K562 (cell line): ENCODE results near the gene TCF12. TPM values are rescaled to one million over a fixed set of nuclear protein-coding genes. Genes with fewer than 3 reads are reported as not detected.

Experiments used
- ATAC-seq: fragments of 200-7000 bp; cut with Tn5 transposase; 3 replicates; pipeline ENCODE4 v1.9.1; 2020; ENCODE audit warnings: moderate library complexity
- BruUV-seq: library from RNA; stranded (reverse); fragments of 400-500 nt; replicated peaks from 2 replicates; lab custom pipeline; 2021; lab: Mats Ljungman, UMichigan
- CTCF ChIA-PET: fragments of 300-600 bp; formaldehyde crosslinking; extraction: SDS; loops from one replicate; lab custom pipeline; 2021; ENCODE audit warnings: low intra/inter-chr PET ratio; lab: Yijun Ruan, JAX
- POLR2A ChIA-PET: fragments of 300-600, 350-650 bp; sonication (Branson Sonifier 250); formaldehyde crosslinking; extraction: SDS; loops from one replicate; lab custom pipeline; 2021; ENCODE audit warnings: antibody characterized with exemption, inconsistent platforms; lab: Yijun Ruan, JAX
- DNase-seq, 4 experiments: peaks; one replicate each; pipeline versions ENCODE4 v3.0.0 to v3.0.0-alpha.2; 2011 to 2018; ENCODE audit warnings: low spot score in 3 of 4, mixed read lengths in 3 of 4; ENCODE audit errors: extremely low read depth in 1 of 4
- FAIRE-seq: peaks from 2 replicates; lab custom pipeline; 2011; peaks lifted over from hg19 to GRCh38; lab: Jason Lieb, UNC
- H2AFZ ChIP-seq: 2 replicates; pipeline ENCODE4 v1.6.0; 2011; ENCODE audit warnings: low read depth, low read length, control low read depth, inconsistent platforms
- H3K27ac ChIP-seq: fragments of 200-600 bp; 3 replicates; pipeline ENCODE4 v1.8.0; 2011; ENCODE audit warnings: low read depth, mild to moderate bottlenecking, control low read depth, inconsistent platforms, low read length, moderate library complexity, mixed read lengths; ENCODE audit errors: extremely low read depth
- H3K27me3 ChIP-seq, 2 experiments: fragments of 300-600 bp in 1 of 2; 2 replicates in 1 of 2; 3 replicates in 1 of 2; pipeline versions ENCODE4 v1.6.0 to v1.8.0; 2011; ENCODE audit warnings: inconsistent platforms in 2 of 2, low read length in 2 of 2, mild to moderate bottlenecking in 1 of 2, mixed read lengths in 1 of 2, moderate library complexity in 1 of 2; ENCODE audit not compliant: control insufficient read depth in 2 of 2, insufficient read depth in 2 of 2
- H3K36me3 ChIP-seq: fragments of 300-600 bp; 3 replicates; pipeline ENCODE4 v1.8.0; 2011; ENCODE audit warnings: mild to moderate bottlenecking, low read length, inconsistent platforms; ENCODE audit not compliant: control insufficient read depth, insufficient read depth
- H3K4me1 ChIP-seq, 2 experiments: fragments of 200-600 bp in 1 of 2; replicated peaks in 1 of 2; 2 replicates in 1 of 2; 3 replicates in 1 of 2; pipeline versions ENCODE4 v1.5.1 to v1.8.0; 2011; ENCODE audit warnings: inconsistent platforms in 2 of 2, low read length in 2 of 2, mild to moderate bottlenecking in 1 of 2, mixed read lengths in 1 of 2, moderate library complexity in 1 of 2; ENCODE audit not compliant: control insufficient read depth in 2 of 2, insufficient read depth in 2 of 2
- H3K4me2 ChIP-seq: 2 replicates; pipeline ENCODE4 v1.6.1; 2011; ENCODE audit warnings: low read length, control low read depth, inconsistent platforms, mixed read lengths; ENCODE audit not compliant: insufficient read depth
- H3K4me3 ChIP-seq: fragments of 200-600 bp; sonication (generic), shearing (Covaris generic); 2 replicates; pipeline ENCODE4 v1.5.1; 2016; ENCODE audit warnings: control low read depth, inconsistent platforms
- H3K79me2 ChIP-seq: fragments of 200-600 bp; 3 replicates; pipeline ENCODE4 v1.8.0; 2011; ENCODE audit warnings: low read length, inconsistent platforms; ENCODE audit not compliant: control insufficient read depth, insufficient read depth
- H3K9ac ChIP-seq, 2 experiments: 2 replicates each; pipeline versions ENCODE4 v1.6.0 to v1.6.1; 2011; ENCODE audit warnings: low read depth in 2 of 2, low read length in 2 of 2, control low read depth in 1 of 2, inconsistent platforms in 1 of 2, mild to moderate bottlenecking in 1 of 2, mixed read lengths in 1 of 2; ENCODE audit not compliant: insufficient read depth in 1 of 2
- H3K9me1 ChIP-seq: one replicate; pipeline ENCODE4 v1.6.0; 2011; ENCODE audit warnings: inconsistent platforms, mild to moderate bottlenecking, low read length, moderate library complexity; ENCODE audit not compliant: control insufficient read depth, insufficient read depth
- H3K9me3 ChIP-seq: replicated peaks from 2 replicates; pipeline ENCODE4 v1.5.1; 2011; ENCODE audit warnings: low read depth, low read length, inconsistent platforms; ENCODE audit not compliant: control insufficient read depth, insufficient read depth
- H4K20me1 ChIP-seq: replicated peaks from 2 replicates; pipeline ENCODE4 v1.6.1; 2011; ENCODE audit warnings: low read length, inconsistent platforms, mixed read lengths; ENCODE audit not compliant: control insufficient read depth, insufficient read depth
- ARID1B ChIP-seq: fragments of 450-650 bp; IDR thresholded peaks from 2 replicates; pipeline ENCODE4 v1.6.1; 2016; ENCODE audit warnings: antibody characterized with exemption, mild to moderate bottlenecking, inconsistent platforms
- ARNT ChIP-seq, 2 experiments: fragments of 450-650 bp; IDR thresholded peaks; 2 replicates each; pipeline ENCODE4 v1.6.1; 2016; ENCODE audit warnings: mild to moderate bottlenecking in 1 of 2
- CEBPZ ChIP-seq: fragments of 150-350 bp; IDR thresholded peaks from 2 replicates; pipeline ENCODE4 v1.6.1; 2014; ENCODE audit warnings: low read depth, mild to moderate bottlenecking, low read length, borderline replicate concordance
- JUNB ChIP-seq: fragments of 450-650 bp; formaldehyde crosslinking; conservative IDR thresholded peaks from 2 replicates; pipeline ENCODE4 v1.4.0; 2020; ENCODE audit warnings: mild to moderate bottlenecking
- MECOM ChIP-seq: fragments of 250-450 bp; sonication (Bioruptor Pico); IDR thresholded peaks from 2 replicates; pipeline ENCODE4 v1.8.0; 2022; ENCODE audit warnings: inconsistent platforms
- MEIS2 ChIP-seq: fragments of 450-650 bp; IDR thresholded peaks from 2 replicates; pipeline ENCODE4 v1.6.1; 2014; ENCODE audit warnings: mild to moderate bottlenecking; ENCODE audit not compliant: partially characterized antibody
- NR2C2 ChIP-seq, 2 experiments: fragments of 200-800 bp in 1 of 2; sonication (Bioruptor generic) in 1 of 2; sonication (generic) in 1 of 2; formaldehyde crosslinking in 1 of 2; IDR thresholded peaks; 2 replicates each; pipeline versions ENCODE4 v1.6.1 to v1.8.0; 2016 to 2022; ENCODE audit warnings: mild to moderate bottlenecking in 1 of 2, missing compliant biosample characterization in 1 of 2, missing genetic modification characterization in 1 of 2, missing genetic modification reagents in 1 of 2
- STAT5B ChIP-seq: fragments of 250-450 bp; sonication (Bioruptor Pico); IDR thresholded peaks from 2 replicates; pipeline ENCODE4 v1.8.0; 2021; ENCODE audit warnings: mild to moderate bottlenecking, inconsistent platforms
- TOE1 ChIP-seq, 2 experiments: fragments of 450-650 bp in 1 of 2; sonication (generic) in 1 of 2; formaldehyde crosslinking in 1 of 2; IDR thresholded peaks; 2 replicates each; pipeline versions ENCODE4 v1.7.1 to v1.8.0; 2016 to 2022; ENCODE audit warnings: borderline replicate concordance in 2 of 2, mild to moderate bottlenecking in 2 of 2, antibody characterized with exemption in 1 of 2, inconsistent platforms in 1 of 2, low read depth in 1 of 2, missing genetic modification reagents in 1 of 2, moderate library complexity in 1 of 2
- TRIM28 ChIP-seq: fragments of 450-650 bp; IDR thresholded peaks from 2 replicates; pipeline ENCODE4 v1.6.1; 2017
- ZBTB11 ChIP-seq, 3 experiments: fragments of 200-800 bp in 1 of 3; fragments of 250-450 bp in 1 of 3; fragments of 450-650 bp in 1 of 3; sonication (Bioruptor Pico) in 1 of 3; sonication (Bioruptor generic) in 1 of 3; formaldehyde crosslinking in 1 of 3; IDR thresholded peaks; 2 replicates each; pipeline versions ENCODE4 v1.6.1 to v1.8.0; 2016 to 2022; ENCODE audit warnings: mild to moderate bottlenecking in 2 of 3, missing genetic modification characterization in 2 of 3, missing compliant biosample characterization in 1 of 3, moderate library complexity in 1 of 3
- ZKSCAN3 ChIP-seq: fragments of 250-450 bp; sonication (Bioruptor Pico); IDR thresholded peaks from 2 replicates; pipeline ENCODE4 v1.4.0; 2020
- ZNF24 ChIP-seq: fragments of 450-650 bp; IDR thresholded peaks from 2 replicates; pipeline ENCODE4 v1.6.1; 2016
- ZNF41 ChIP-seq: fragments of 250-450 bp; sonication (Bioruptor Pico); conservative IDR thresholded peaks from 2 replicates; pipeline ENCODE4 v1.4.0; 2020; ENCODE audit warnings: mild to moderate bottlenecking
- WGBS: fragments of 100-300 bp; shearing (Covaris generic); methylation state at CpG from one replicate; pipeline ENCODE4 v1.1.6; 2016; ENCODE audit warnings: low coverage, mixed read lengths; ENCODE audit not compliant: insufficient coverage; ENCODE audit errors: missing lambda C conversion rate; 5-methylcytosine and 5-hydroxymethylcytosine counted together
- in situ Hi-C: fragments of 300-500 bp; cut with MboI; formaldehyde crosslinking; loops from 4 replicates; pipeline ENCODE4 v1.15.0; 2018; ENCODE audit warnings: inconsistent platforms, mixed read lengths
- intact Hi-C: fragments of 100-400 bp; cut with micrococcal nuclease; formaldehyde crosslinking; loops from 2 replicates; pipeline ENCODE4 v1.14.2; 2022
- polyA plus RNA-seq, 8 experiments: library from polyadenylated mRNA; depleted of rRNA in 4 of 8; stranded (reverse) in 5 of 8; unstranded in 3 of 8; fragments of >200 nt; fragmentation: Nextera tagmentation in 2 of 8; fragmentation: Illumina TruSeq in 1 of 8; extraction: Ambion mirVana in 2 of 8; extraction: Trizol in 1 of 8; gene quantifications; 2 replicates each; pipeline versions ENCODE4 v1.2.1 to v1.2.3, GENCODE V29; 2011 to 2014; ENCODE audit warnings: inconsistent platforms in 1 of 8, missing spikeins in 1 of 8
- total RNA-seq, 7 experiments: library from RNA; depleted of rRNA in 6 of 7; stranded (reverse); fragments of >200 nt in 6 of 7; fragmentation: Illumina TruSeq in 2 of 7; extraction: Trizol in 2 of 7; gene quantifications; 2 replicates each; pipeline versions ENCODE4 v1.2.1 to v1.2.3, GENCODE V29; 2011 to 2021; ENCODE audit warnings: low replicate concordance in 1 of 7

Gene TCF12
- total and polyA plus RNA-seq, 9 of the 15 experiments (the other 6 are each of a cell fraction or from before 2014, with no cell fraction given), result 10.5 to 132 (median 52.9) TPM

GRCh38 chr15:56980473-56980872 lies 62.0 kb downstream of the TCF12 start:
- 36% methylated on average over 3 of the region's 3 CpGs for WGBS
- Histone ChIP-seq H4K20me1 (no peaks in the 10 kb centered on the region), H3K9me3 (no peaks in the 10 kb centered on the region), H3K9ac (no peak overlapping the region), H3K27ac (peak overlapping the region; percentile 18; the same call in 1 of the 3 replicates), H3K36me3 (0 out of 3 replicates have a peak, but pooled peaks cover 2% of the 10 kb centered on the region), H3K4me2 (0 out of 2 replicates have a peak overlapping the region, but pooled peaks have one; percentile 14), H3K79me2 (peaks cover 93% of the 10 kb centered on the region), H2AFZ (no peak overlapping the region), H3K4me1 (peaks cover 0 to 17% of the 10 kb centered on the region in 2 experiments; a peak in 3 of 5 replicates), H3K27me3 (no peaks in the 10 kb centered on the region), H3K9me1 (no peaks in the 10 kb centered on the region), H3K4me3 (no peak overlapping the region)
- DNase-seq (peak in 2 of 4 experiments; percentile 27 to 45), FAIRE-seq (peak; percentile 78), ATAC-seq (peak; percentile 73)
- in situ Hi-C loops (no loop called here), intact Hi-C loops (loop anchor here (10.0 kb wide), 1 partner anchor 156 kb away; no protein-coding TSS in a partner anchor)
- ChIA-PET CTCF (no interaction called here), POLR2A (interaction anchor here (1.0 kb wide), 1 partner anchor 13 kb away, joined by 3 read pairs; no protein-coding TSS in a partner anchor)
- no TSS peak for BruUV-seq
- TF ChIP-seq ZNF41 (CRISPR knock-in tag) (no peak), ARNT (IDR thresholded peaks at IDR 0.05) (no peak), TRIM28 (no peak), STAT5B (CRISPR knock-in tag) (no peak), ZNF24 (no peak), ZBTB11 (CRISPR knock-in tag; IDR thresholded peaks at IDR 0.05) (no peak), ZKSCAN3 (no peak), MECOM (CRISPR knock-in tag) (peak; percentile 43; the same call in 1 of the 2 replicates), TOE1 (IDR thresholded peaks at IDR 0.05; ENCODE audit: borderline replicate concordance) (no peak), TOE1 (CRISPR knock-in tag; IDR thresholded peaks at IDR 0.05; ENCODE audit: borderline replicate concordance, low read depth) (no peak), MEIS2 (peak; percentile 49), ARID1B (0 out of 2 replicates have a peak, but pooled peaks have one; percentile 27), CEBPZ (no peak), JUNB (CRISPR knock-in tag) (no peak), NR2C2 (CRISPR knock-in tag; IDR thresholded peaks at IDR 0.05) (no peak), NR2C2 (tag; IDR thresholded peaks at IDR 0.05) (no peak)
